Activated CD4-positive, alpha-beta T cell treated with anti-CD3 and anti-CD28 coated beads for 36 hours (primary cell): ENCODE data around the gene SLC24A2. TPM values are rescaled to one million over a fixed set of nuclear protein-coding genes. Genes with fewer than 3 reads are reported as not detected.
"Not testable (repeated sequence)": the region's sequence is repeated elsewhere in the genome, so short reads cannot be mapped to it uniquely, and the experiment has no call there.

Experiments used
- ATAC-seq: fragments of 200-7000 bp; cut with Tn5 transposase; one replicate; pipeline ENCODE4 v1.10.0; 2021; ENCODE audit warnings: mild to moderate bottlenecking, moderate library complexity
- CTCF ChIA-PET: fragments of 350-600 bp; sonication (Branson Sonifier 250); formaldehyde crosslinking; loops from one replicate; lab custom pipeline; 2021; ENCODE audit warnings: antibody characterized with exemption; lab: Charles Lee
- POLR2A ChIA-PET: fragments of 350-600 bp; sonication (Branson Sonifier 250); formaldehyde crosslinking; loops from one replicate; lab custom pipeline; 2021; ENCODE audit warnings: antibody characterized with exemption, inconsistent platforms; lab: Charles Lee
- DNase-seq: peaks from one replicate; pipeline ENCODE4 v3.0.0-alpha.2; 2020
- H3K27ac Mint-ChIP-seq: one replicate; pipeline ENCODE4 v1.8.0; 2021; ENCODE audit warnings: mixed read lengths
- H3K27me3 Mint-ChIP-seq: one replicate; pipeline ENCODE4 v1.8.0; 2021; ENCODE audit warnings: mixed read lengths
- H3K36me3 Mint-ChIP-seq: one replicate; pipeline ENCODE4 v1.8.0; 2021; ENCODE audit warnings: low read depth, mixed read lengths
- H3K4me1 Mint-ChIP-seq: one replicate; pipeline ENCODE4 v1.8.0; 2021; ENCODE audit warnings: mixed read lengths
- H3K4me3 Mint-ChIP-seq: one replicate; pipeline ENCODE4 v1.8.0; 2021; ENCODE audit warnings: mild to moderate bottlenecking, moderate library complexity, mixed read lengths
- H3K9me3 Mint-ChIP-seq: one replicate; pipeline ENCODE4 v1.8.0; 2021; ENCODE audit warnings: low read depth, mixed read lengths
- intact Hi-C, 2 experiments: fragments of 100-400 bp; cut with DNase I in 1 of 2; cut with micrococcal nuclease in 1 of 2; formaldehyde crosslinking; loops; one replicate each; pipeline versions ENCODE4 v1.14.2 to v1.15.1; 2022 to 2024; cut with DNase I, micrococcal nuclease
- total RNA-seq, 2 experiments: library from RNA; stranded (reverse); gene quantifications; one replicate each; pipeline ENCODE4 v1.2.3, GENCODE V29; 2021

Gene SLC24A2
- total RNA-seq, result not detected

DNA sequence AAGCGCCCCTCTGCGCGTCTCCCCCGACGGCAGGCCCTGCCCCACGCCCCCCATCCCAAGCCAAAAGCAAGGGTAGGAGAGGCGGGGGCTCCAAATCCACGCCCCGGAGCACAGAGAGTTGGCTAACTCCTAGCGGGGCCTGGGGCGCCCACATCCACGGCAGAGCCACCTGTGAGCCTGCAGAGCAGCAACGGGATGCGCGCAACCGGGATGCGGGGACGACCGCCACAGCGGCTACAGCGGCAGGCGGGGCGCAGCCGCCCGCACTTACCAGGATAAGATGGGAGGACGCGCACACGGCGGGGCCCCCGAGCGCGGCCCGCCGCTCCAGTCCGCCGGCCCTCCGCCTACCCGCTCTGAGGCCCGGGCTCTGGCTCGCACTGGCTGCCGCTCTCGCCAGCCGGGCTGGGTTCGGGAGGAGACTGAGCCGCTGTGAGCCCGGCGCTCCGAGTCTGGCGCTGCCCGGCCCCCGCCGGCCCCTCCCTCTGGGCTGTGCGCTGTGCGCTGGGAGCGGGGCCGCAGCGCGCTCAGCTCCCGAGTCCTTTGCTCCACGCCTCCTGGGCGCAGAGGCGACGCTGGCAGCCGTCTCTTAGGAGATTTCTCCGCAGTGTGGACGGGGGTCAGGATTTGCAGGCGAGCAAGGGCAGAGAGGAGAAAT, at the start of gene SLC24A2:
TSS of gene SLC24A2 (minus strand) at position 424 of the 658 bp plus-strand sequence.
- peaks cover 37% of the 10 kb centered on the region for H3K27me3 Mint-ChIP-seq
- no peaks in the 10 kb centered on the region for H3K9me3 Mint-ChIP-seq
- DNase-seq (peak; percentile 5), ATAC-seq (no peak)
- ChIA-PET CTCF (no interaction called here), POLR2A (no interaction called here)
- no peak within 1 kb of the TSS for H3K4me3 Mint-ChIP-seq
- no peak within 1 kb of the TSS for H3K27ac Mint-ChIP-seq
- H3K4me1 Mint-ChIP-seq, result no peaks in the 10 kb centered on the region
- H3K36me3 Mint-ChIP-seq, result no peaks in the 10 kb centered on the region
- intact Hi-C loops, result no loop called here

DNA sequence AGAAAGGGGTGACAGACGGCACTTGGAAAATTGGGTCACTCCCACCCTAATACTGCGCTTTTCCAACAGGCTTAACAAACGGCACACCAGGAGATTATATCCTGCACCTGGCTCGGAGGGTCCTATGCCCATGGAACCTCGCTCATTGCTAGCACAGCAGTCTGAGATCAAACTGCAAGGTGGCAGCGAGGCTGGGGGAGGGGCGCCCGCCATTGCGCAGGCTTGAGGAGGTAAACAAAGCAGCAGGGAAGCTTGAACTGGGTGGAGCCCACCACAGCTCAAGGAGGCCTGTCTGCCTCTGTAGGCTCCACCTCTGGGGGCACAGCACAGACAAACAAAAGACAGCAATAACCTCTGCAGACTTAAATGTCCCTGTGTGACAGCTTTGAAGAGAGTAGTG, 44.5 kb upstream of the SLC24A2 start:
- intact Hi-C loops, CTCF ChIA-PET, H3K4me3 Mint-ChIP-seq, H3K9me3 Mint-ChIP-seq, DNase-seq, H3K27ac Mint-ChIP-seq, H3K36me3 Mint-ChIP-seq, H3K4me1 Mint-ChIP-seq, H3K27me3 Mint-ChIP-seq, ATAC-seq, POLR2A ChIA-PET: not testable (repeated sequence)

DNA sequence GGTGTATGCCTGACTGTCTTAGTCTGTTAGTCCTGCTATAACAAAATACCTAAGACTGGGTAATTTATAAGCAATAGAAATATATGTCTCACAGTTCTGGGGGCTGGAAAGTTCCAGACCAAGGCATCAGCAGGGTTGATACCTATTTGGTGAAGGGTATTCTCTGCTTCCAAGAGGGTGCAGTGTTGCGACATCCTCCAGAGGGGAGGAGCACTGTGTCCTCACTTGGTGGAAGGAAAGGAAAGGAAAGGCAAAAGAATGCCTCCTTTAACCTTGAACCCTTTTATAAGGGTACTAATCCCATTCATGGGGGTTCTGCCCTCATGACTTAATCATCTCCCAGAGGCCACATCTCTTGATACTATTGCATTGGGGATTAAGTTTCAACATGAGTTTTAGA, 42.0 kb upstream of the SLC24A2 start:
- CTCF ChIA-PET, result no interaction called here

DNA sequence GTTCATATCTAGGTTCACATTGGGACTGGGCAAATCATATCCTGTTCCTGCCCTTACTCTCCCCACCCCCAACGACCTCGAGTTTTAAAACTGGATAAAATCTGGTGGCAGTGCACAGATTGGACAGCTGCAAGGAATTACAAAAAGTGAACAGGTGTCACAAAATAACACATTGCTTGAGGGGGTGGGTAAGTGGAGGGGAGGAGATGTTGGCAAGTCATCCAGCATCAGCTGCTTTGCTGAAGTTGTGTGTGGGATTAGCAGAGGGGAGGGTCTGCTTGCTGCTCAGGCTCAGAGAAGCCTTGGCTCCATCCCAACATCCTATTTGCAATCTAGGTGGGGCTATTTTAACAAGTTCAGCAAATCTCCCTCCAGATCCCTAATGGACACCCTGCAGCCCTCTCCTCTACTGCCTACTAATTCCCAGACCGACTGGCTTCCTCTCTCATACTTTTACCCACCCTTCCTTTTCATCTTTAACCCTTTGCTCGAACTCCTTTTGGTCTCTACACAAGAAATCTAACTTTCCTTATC, 39.8 kb upstream of the SLC24A2 start:
- CTCF ChIA-PET, result interaction anchor here (1.0 kb wide), 1 partner anchor 45 kb away, joined by 3 read pairs; no protein-coding TSS in a partner anchor
- H3K27me3 Mint-ChIP-seq, result peaks cover 6% of the 10 kb centered on the region
- H3K27ac Mint-ChIP-seq, result no peak overlapping the region
- no peak for ATAC-seq
- H3K4me3 Mint-ChIP-seq, result no peak overlapping the region
- H3K9me3 Mint-ChIP-seq, result no peaks in the 10 kb centered on the region
- POLR2A ChIA-PET, result no interaction called here
- intact Hi-C loops, result no loop called here
- no peak for DNase-seq
- no peaks in the 10 kb centered on the region for H3K36me3 Mint-ChIP-seq
- no peaks in the 10 kb centered on the region for H3K4me1 Mint-ChIP-seq

More for the DNA sequence above, 42.0 kb upstream of the SLC24A2 start:
- peaks cover 6% of the 10 kb centered on the region for H3K27me3 Mint-ChIP-seq
- H3K4me1 Mint-ChIP-seq, result no peaks in the 10 kb centered on the region
- POLR2A ChIA-PET, result no interaction called here
- no peak overlapping the region for H3K4me3 Mint-ChIP-seq
- ATAC-seq (no peak), DNase-seq (no peak)
- H3K9me3 Mint-ChIP-seq, result no peaks in the 10 kb centered on the region
- H3K36me3 Mint-ChIP-seq, result no peaks in the 10 kb centered on the region
- intact Hi-C loops, result no loop called here
- H3K27ac Mint-ChIP-seq, result no peak overlapping the region

DNA sequence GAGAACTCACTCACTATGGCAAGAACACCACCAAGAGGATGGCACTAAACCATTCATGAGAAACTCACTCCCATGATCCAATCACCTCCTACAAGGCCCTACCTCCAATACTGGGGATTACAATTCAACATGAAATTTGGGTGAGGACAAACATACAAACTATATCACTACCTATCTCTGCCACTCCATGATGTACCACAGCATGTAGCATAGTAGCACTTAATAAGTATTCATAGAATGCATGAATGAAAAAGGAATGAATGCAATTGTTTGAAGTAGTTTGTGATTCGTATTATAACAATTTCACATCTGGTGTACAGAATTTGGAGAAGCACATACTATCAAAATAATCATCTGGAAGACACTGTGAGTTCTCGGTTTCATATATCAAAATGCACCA, 27.9 kb upstream of the SLC24A2 start:
- intact Hi-C loops, result no loop called here
- Mint-ChIP-seq H3K27me3 (peaks cover 4% of the 10 kb centered on the region), H3K4me3 (no peak overlapping the region), H3K36me3 (no peaks in the 10 kb centered on the region), H3K27ac (no peak overlapping the region), H3K4me1 (no peaks in the 10 kb centered on the region), H3K9me3 (peaks cover 24% of the 10 kb centered on the region)
- DNase-seq (no peak), ATAC-seq (no peak)
- ChIA-PET POLR2A (no interaction called here), CTCF (no interaction called here)

DNA sequence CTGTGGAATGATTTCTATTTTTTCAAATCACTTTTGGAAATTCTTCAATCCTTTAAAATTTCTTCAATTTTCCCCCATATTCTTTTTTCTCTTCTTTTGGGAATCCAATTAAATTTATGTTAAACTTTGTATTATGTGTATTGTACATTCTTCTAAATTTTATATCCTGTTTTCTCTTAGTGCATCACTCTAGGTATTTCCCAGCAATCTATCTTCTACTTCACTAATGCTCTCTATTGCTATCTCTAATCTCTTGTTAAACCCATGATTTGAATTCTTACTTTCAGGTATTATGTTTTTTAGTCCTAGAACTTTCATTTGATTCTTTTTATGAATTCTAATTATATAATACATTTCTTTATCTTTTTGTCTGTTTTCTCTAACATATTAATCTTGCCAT, 23.4 kb upstream of the SLC24A2 start:
- peaks cover 22% of the 10 kb centered on the region for H3K9me3 Mint-ChIP-seq

DNA sequence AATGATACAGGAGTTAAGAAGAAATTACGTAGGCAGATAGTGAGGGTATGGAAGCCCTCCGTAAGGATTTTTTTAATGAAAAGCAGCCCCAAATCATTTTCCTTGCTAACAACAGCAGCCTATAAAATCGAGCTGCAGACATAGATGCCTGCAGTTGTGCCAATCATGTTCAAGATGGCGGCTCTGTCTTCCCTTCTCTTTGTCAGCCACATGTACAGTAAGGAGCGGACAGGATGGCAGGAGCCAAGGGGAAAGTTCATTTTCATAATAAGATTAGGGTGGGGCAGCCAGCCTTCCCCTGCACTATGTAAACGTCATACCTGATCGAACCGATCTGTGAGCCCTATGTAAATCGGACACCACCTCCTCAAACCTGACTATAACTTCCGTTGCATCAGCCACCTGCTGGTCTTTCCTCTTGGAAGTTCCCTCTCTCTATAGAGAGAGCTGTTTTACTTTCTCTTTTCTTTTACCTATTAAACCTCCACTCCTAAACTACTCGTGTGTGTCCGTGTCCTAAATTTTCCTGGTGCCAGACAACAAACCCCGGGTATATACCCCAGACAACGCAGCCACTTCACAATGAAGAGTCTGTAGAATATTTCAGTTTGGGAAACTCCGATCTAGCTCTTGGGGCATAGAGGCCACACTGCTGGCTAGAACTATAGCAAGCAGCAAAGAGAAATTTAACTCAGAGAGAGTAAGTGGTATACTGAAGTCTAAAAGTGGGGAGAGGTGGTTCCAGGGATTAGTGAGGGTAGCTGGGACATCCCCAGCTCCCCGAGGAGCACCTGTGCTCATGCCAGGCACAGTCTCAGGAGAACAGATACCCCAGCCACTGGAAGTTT, 20.8 kb upstream of the SLC24A2 start:
- Mint-ChIP-seq H3K4me3 (no peak overlapping the region), H3K27ac (no peak overlapping the region), H3K27me3 (peaks cover 12% of the 10 kb centered on the region), H3K4me1 (no peaks in the 10 kb centered on the region), H3K36me3 (no peaks in the 10 kb centered on the region), H3K9me3 (peaks cover 11% of the 10 kb centered on the region)
- ChIA-PET POLR2A (no interaction called here), CTCF (no interaction called here)
- intact Hi-C loops, result loop anchor here in 1 of 2 experiments (5.0 kb wide), 1 partner anchor 52 kb away; no protein-coding TSS in a partner anchor
- DNase-seq, result no peak
- no peak for ATAC-seq

More for the DNA sequence above, 23.4 kb upstream of the SLC24A2 start:
- no peaks in the 10 kb centered on the region for H3K36me3 Mint-ChIP-seq
- H3K4me1 Mint-ChIP-seq, result no peaks in the 10 kb centered on the region
- H3K27me3 Mint-ChIP-seq, result peaks cover 6% of the 10 kb centered on the region
- DNase-seq, result no peak
- intact Hi-C loops, result no loop called here
- H3K27ac Mint-ChIP-seq, result no peak overlapping the region
- CTCF ChIA-PET, result no interaction called here
- no peak for ATAC-seq
- POLR2A ChIA-PET, result no interaction called here
- no peak overlapping the region for H3K4me3 Mint-ChIP-seq

DNA sequence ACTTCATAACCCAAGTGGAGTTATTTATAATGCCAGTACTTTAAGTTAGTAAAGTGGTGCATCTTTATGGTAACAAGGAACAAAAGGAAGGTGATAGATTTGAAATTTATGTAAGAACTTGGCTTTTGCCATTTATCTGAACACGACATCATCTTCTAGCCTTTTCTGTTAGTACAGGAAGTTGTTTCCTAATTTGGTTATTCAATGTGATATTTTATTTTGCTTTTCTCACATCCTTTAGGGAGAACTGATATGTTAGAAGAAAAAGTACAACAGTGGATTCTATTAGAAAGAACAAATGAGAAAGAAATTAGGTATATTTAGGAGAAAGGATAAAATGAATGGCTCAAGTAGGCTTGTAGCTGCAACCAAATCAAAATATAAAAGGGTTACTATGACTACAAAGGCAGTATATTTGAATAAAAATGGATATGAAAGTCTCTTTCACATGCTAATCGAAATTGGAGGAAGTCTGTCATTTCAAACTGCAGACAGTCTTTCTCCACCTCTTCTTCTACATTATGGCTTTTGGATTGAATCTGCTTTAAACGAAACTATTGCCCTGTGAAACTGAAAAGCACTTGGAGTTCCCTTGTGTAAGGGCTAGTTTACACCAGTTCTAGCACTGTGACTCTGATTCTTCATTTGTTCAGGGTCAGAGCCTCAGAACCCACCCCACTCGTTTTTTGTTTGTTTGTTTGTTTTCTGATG, 18.5 kb upstream of the SLC24A2 start:
- H3K27me3 Mint-ChIP-seq, result peaks cover 14% of the 10 kb centered on the region
- intact Hi-C loops, result loop anchor here in 1 of 2 experiments (5.0 kb wide), 1 partner anchor 50 kb away; no protein-coding TSS in a partner anchor
- DNase-seq, result no peak
- no peaks in the 10 kb centered on the region for H3K4me1 Mint-ChIP-seq
- no peak overlapping the region for H3K27ac Mint-ChIP-seq
- H3K36me3 Mint-ChIP-seq, result no peaks in the 10 kb centered on the region
- ChIA-PET CTCF (no interaction called here), POLR2A (no interaction called here)
- H3K9me3 Mint-ChIP-seq, result peaks cover 4% of the 10 kb centered on the region
- ATAC-seq, result no peak
- H3K4me3 Mint-ChIP-seq, result no peak overlapping the region

DNA sequence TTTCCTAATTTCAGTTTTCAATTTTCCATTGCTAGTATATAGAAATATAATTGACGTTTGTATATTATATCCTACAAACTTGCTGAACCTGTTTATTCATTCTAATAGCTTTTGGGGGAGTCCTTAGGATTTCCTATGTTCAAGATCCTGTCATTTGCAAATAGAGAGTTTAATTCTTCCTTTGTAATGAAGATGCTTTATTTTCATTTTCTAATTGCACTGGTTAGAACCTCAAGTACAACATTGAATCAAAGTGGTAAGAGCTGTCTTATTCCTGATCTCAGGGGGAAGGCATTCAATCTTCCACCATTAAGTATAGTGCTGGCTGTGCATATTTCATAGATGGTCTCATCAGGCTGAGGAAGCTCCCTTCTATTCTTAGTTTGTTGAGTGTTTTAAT, 15.6 kb upstream of the SLC24A2 start:
- DNase-seq (no peak), ATAC-seq (no peak)
- H3K4me3 Mint-ChIP-seq, result no peak overlapping the region
- ChIA-PET CTCF (no interaction called here), POLR2A (no interaction called here)
- H3K27ac Mint-ChIP-seq, result no peak overlapping the region
- intact Hi-C loops, result no loop called here
- no peaks in the 10 kb centered on the region for H3K36me3 Mint-ChIP-seq
- peaks cover 21% of the 10 kb centered on the region for H3K27me3 Mint-ChIP-seq
- H3K9me3 Mint-ChIP-seq, result no peaks in the 10 kb centered on the region
- no peaks in the 10 kb centered on the region for H3K4me1 Mint-ChIP-seq

DNA sequence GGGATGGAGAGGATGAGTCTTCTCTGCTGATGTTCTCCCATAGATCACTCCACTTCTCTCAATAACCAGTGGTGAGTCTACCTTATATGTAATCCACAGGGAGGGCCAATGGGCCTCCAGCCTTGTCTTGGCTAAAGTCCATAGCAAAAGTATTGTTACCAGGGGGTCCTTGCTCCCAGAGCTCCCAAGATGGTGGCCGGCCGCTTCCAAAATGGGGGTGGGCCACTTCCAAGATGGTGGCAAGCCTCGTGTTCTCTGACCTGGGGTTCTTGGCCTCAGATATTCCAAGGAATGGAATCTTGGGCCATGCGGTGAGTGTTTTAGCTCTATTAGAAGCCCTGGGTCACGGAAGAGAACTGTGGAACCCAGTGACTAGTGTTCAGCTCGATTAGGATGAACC, 12.0 kb upstream of the SLC24A2 start:
- ChIA-PET POLR2A (no interaction called here), CTCF (no interaction called here)
- intact Hi-C loops, result no loop called here
- no peak for DNase-seq
- Mint-ChIP-seq H3K27ac (no peak overlapping the region), H3K4me1 (no peaks in the 10 kb centered on the region), H3K4me3 (no peak overlapping the region), H3K9me3 (no peaks in the 10 kb centered on the region), H3K27me3 (peaks cover 11% of the 10 kb centered on the region), H3K36me3 (no peaks in the 10 kb centered on the region)
- ATAC-seq, result no peak

DNA sequence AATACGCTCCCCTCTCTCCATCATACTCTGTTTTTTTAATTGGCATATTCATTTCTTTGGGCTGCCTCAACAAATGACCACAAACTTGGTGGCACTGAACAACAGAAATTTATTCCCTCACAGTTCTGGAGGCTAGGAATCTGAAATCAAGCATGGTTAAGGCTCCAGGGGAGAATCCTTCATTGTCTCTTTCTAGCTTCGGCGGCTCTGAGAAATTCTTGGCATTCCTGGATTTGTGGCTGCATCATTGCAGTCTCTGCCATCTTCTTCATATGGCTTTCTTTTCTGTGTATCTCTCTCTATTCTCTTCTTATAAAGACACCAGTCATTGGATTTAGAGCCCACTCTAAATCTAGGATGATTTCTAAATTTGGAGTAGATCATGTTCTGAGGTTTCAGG, 10.9 kb upstream of the SLC24A2 start:
- H3K36me3 Mint-ChIP-seq, result no peaks in the 10 kb centered on the region
- no peak for ATAC-seq
- DNase-seq, result no peak
- H3K4me1 Mint-ChIP-seq, result no peaks in the 10 kb centered on the region
- POLR2A ChIA-PET, result no interaction called here
- H3K27ac Mint-ChIP-seq, result no peak overlapping the region
- H3K9me3 Mint-ChIP-seq, result no peaks in the 10 kb centered on the region
- CTCF ChIA-PET, result no interaction called here
- intact Hi-C loops, result no loop called here
- peaks cover 11% of the 10 kb centered on the region for H3K27me3 Mint-ChIP-seq
- no peak overlapping the region for H3K4me3 Mint-ChIP-seq
